ENCODE results near the gene DENND1B.

DENND1B gene

GRCh38 chr1:197788741-197789739 is 13.8 kb upstream of the DENND1B start:
- H3K9me2 ChIP-seq (replicated peaks; ENCODE audit: low read depth, low read length) = no peaks in the 10 kb centered on the region
- no peaks in the 10 kb centered on the region for H3F3A ChIP-seq (ENCODE audit: low read depth)
- H3K4me1 ChIP-seq (ENCODE audit: insufficient read depth, low read length, poor library complexity, severe bottlenecking) = no peaks in the 10 kb centered on the region
- no peaks in the 10 kb centered on the region for H3K27me3 ChIP-seq (ENCODE audit: insufficient read depth, low read length, poor library complexity, severe bottlenecking)
- H3K9ac ChIP-seq (ENCODE audit: low read depth, low read length, poor library complexity, severe bottlenecking) = no peak overlapping the region
- no peak overlapping the region for H2AFZ ChIP-seq (ENCODE audit: low read length)
- H3K4me2 ChIP-seq (ENCODE audit: low read depth, low read length, poor library complexity, severe bottlenecking) = no peak overlapping the region
- TF ChIP-seq EZH2phosphoT487 (IDR thresholded peaks at IDR 0.05; ENCODE audit: borderline replicate concordance) = no peak
- no peak for TF ChIP-seq CTCF (conservative IDR thresholded peaks at IDR 0.05; ENCODE audit: low read length)
- no peaks in the 10 kb centered on the region for H3K9me3 ChIP-seq (ENCODE audit: insufficient read depth, low read depth, low read length)
- H3K79me2 ChIP-seq (ENCODE audit: insufficient read depth, low read length) = no peaks in the 10 kb centered on the region
- H3K4me3 ChIP-seq (ENCODE audit: low read length, poor library complexity, severe bottlenecking) = no peak overlapping the region
- no peaks in the 10 kb centered on the region for H3K36me3 ChIP-seq (ENCODE audit: insufficient read depth, low read length)
- no peaks in the 10 kb centered on the region for H4K20me1 ChIP-seq (ENCODE audit: insufficient read depth, low read length, poor library complexity, severe bottlenecking)

- no peaks in the 10 kb centered on the region for H3K79me2 ChIP-seq (ENCODE audit: insufficient read depth, low read length)
- H3K27me3 ChIP-seq (ENCODE audit: insufficient read depth, low read length, poor library complexity, severe bottlenecking) = no peaks in the 10 kb centered on the region
- no peak overlapping the region for H2AFZ ChIP-seq (ENCODE audit: low read length)
- no peak overlapping the region for H3K4me2 ChIP-seq (ENCODE audit: low read depth, low read length, poor library complexity, severe bottlenecking)
- H4K20me1 ChIP-seq (ENCODE audit: insufficient read depth, low read length, poor library complexity, severe bottlenecking) = no peaks in the 10 kb centered on the region
- TF ChIP-seq EZH2phosphoT487 (IDR thresholded peaks at IDR 0.05; ENCODE audit: borderline replicate concordance) (no peak), CTCF (conservative IDR thresholded peaks at IDR 0.05; ENCODE audit: low read length) (no peak)
- H3K4me3 ChIP-seq (ENCODE audit: low read length, poor library complexity, severe bottlenecking) = no peak overlapping the region
- peaks cover 10% of the 10 kb centered on the region for H3K4me1 ChIP-seq (ENCODE audit: insufficient read depth, low read length, poor library complexity, severe bottlenecking)
- H3K36me3 ChIP-seq (ENCODE audit: insufficient read depth, low read length) = no peaks in the 10 kb centered on the region
- no peaks in the 10 kb centered on the region for H3F3A ChIP-seq (ENCODE audit: low read depth)
- H3K9me3 ChIP-seq (ENCODE audit: insufficient read depth, low read depth, low read length) = no peaks in the 10 kb centered on the region
- no peak overlapping the region for H3K9ac ChIP-seq (ENCODE audit: low read depth, low read length, poor library complexity, severe bottlenecking)
- no peaks in the 10 kb centered on the region for H3K9me2 ChIP-seq (replicated peaks; ENCODE audit: low read depth, low read length)
These were observed 12.6 kb upstream of the DENND1B start for GRCh38 chr1:197787623-197788536.

- TF ChIP-seq CTCF (conservative IDR thresholded peaks at IDR 0.05; ENCODE audit: low read length) (no peak), EZH2phosphoT487 (IDR thresholded peaks at IDR 0.05; ENCODE audit: borderline replicate concordance) (no peak)
- Histone ChIP-seq H3K4me1 (ENCODE audit: insufficient read depth, low read length, poor library complexity, severe bottlenecking) (peaks cover 12% of the 10 kb centered on the region), H3K4me3 (ENCODE audit: low read length, poor library complexity, severe bottlenecking) (no peak overlapping the region), H3K9me3 (ENCODE audit: insufficient read depth, low read depth, low read length) (no peaks in the 10 kb centered on the region), H3F3A (ENCODE audit: low read depth) (no peaks in the 10 kb centered on the region), H3K9me2 (replicated peaks; ENCODE audit: low read depth, low read length) (no peaks in the 10 kb centered on the region), H3K36me3 (ENCODE audit: insufficient read depth, low read length) (no peaks in the 10 kb centered on the region), H3K4me2 (ENCODE audit: low read depth, low read length, poor library complexity, severe bottlenecking) (no peak overlapping the region), H2AFZ (ENCODE audit: low read length) (no peak overlapping the region), H3K79me2 (ENCODE audit: insufficient read depth, low read length) (no peaks in the 10 kb centered on the region), H3K27me3 (ENCODE audit: insufficient read depth, low read length, poor library complexity, severe bottlenecking) (no peaks in the 10 kb centered on the region), H4K20me1 (ENCODE audit: insufficient read depth, low read length, poor library complexity, severe bottlenecking) (no peaks in the 10 kb centered on the region), H3K9ac (ENCODE audit: low read depth, low read length, poor library complexity, severe bottlenecking) (no peak overlapping the region)
These were observed 11.8 kb upstream of the DENND1B start for GRCh38 chr1:197787056-197787455.
